Measurements from ENCODE around the gene SAFB.

GRCh38 chr19:5587661-5588060, 35.2 kb upstream of the SAFB start:
- TF ChIP-seq CTCF (IDR thresholded peaks at IDR 0.05) (no peak), POLR2A (IDR thresholded peaks at IDR 0.05) (no peak)
